ENCODE results near the gene TFDP2. TPM values are rescaled to one million over a fixed set of nuclear protein-coding genes. Genes with fewer than 3 reads are reported as not detected.

The TFDP2 gene
- total and polyA plus RNA-seq, 10 of the 15 experiments (the other 5 are each of a cell fraction or from before 2014, with no cell fraction given) = 28.3 to 100 (median 49.7) TPM

- Histone ChIP-seq H4K20me1 (ENCODE audit: control insufficient read depth, insufficient read depth) (no peaks in the 10 kb centered on the region), H3K27ac (ENCODE audit: control insufficient read depth, insufficient read depth) (no peak overlapping the region), H3K27me3 (replicated peaks in 1 of 2; ENCODE audit: control insufficient read depth in 2 of 2, insufficient read depth in 2 of 2, low read length in 1 of 2) (no peaks in the 10 kb centered on the region), H3K9ac (ENCODE audit: control insufficient read depth, insufficient read depth, low read length) (no peak overlapping the region), H3K79me2 (ENCODE audit: control insufficient read depth, insufficient read depth, low read length) (no peaks in the 10 kb centered on the region), H3K4me3 (no peak overlapping the region), H3K4me2 (ENCODE audit: control insufficient read depth, insufficient read depth) (no peak overlapping the region), H3K4me1 (ENCODE audit: control insufficient read depth, insufficient read depth, low read length) (no peaks in the 10 kb centered on the region), H3K36me3 (ENCODE audit: control insufficient read depth in 2 of 2, insufficient read depth in 2 of 2, low read length in 1 of 2) (no peaks in the 10 kb centered on the region), H3K9me3 (replicated peaks; ENCODE audit: control insufficient read depth, insufficient read depth, low read length) (no peaks in the 10 kb centered on the region), H2AFZ (ENCODE audit: control insufficient read depth, low read depth, low read length) (no peak overlapping the region)
- WGBS (ENCODE audit: insufficient coverage, insufficient replicate concordance, low lambda C conversion rate, missing lambda C conversion rate) = 91% methylated on average over 3 of the region's 3 CpGs
- POLR2A ChIA-PET = no interaction called here
- RAD21 ChIA-PET (ENCODE audit: unreplicated experiment) = no interaction called here
- in situ Hi-C loops (cut with MboI) = no loop called here
- no peak for FAIRE-seq
- TF ChIP-seq PML (IDR thresholded peaks at IDR 0.05; ENCODE audit: low read length) (no peak), CEBPB (IDR thresholded peaks at IDR 0.05; ENCODE audit: borderline replicate concordance in 1 of 2, low read depth in 2 of 2, low read length in 2 of 2) (no peak)
- SMC1A ChIA-PET (ENCODE audit: uncharacterized antibody, unreplicated experiment) = no interaction called here
- intact Hi-C loops (cut with micrococcal nuclease; ENCODE audit: unreplicated experiment) = no loop called here
- DNase-seq (ENCODE audit: low read depth, low spot score) = no peak
- BruUV-seq (replicated peaks) = no TSS peak
- CTCF ChIA-PET = no interaction called here
- ATAC-seq = no peak
Observed at GRCh38 chr3:142118911-142119310, 30.4 kb downstream of the TFDP2 start.

- WGBS (ENCODE audit: insufficient coverage, insufficient replicate concordance, low lambda C conversion rate, missing lambda C conversion rate) = 78% methylated on average over 8 of the region's 8 CpGs
Observed at GRCh38 chr3:142117056-142117851, 32.1 kb downstream of the TFDP2 start.

More at GRCh38 chr3:142117056-142117851, 32.1 kb downstream of the TFDP2 start:
- BruUV-seq (replicated peaks) = no TSS peak
- intact Hi-C loops (cut with micrococcal nuclease; ENCODE audit: unreplicated experiment) = no loop called here
- no peak overlapping the region for H3K4me3 ChIP-seq
- H3K9me3 ChIP-seq (replicated peaks; ENCODE audit: control insufficient read depth, insufficient read depth, low read length) = no peaks in the 10 kb centered on the region
- H3K79me2 ChIP-seq (ENCODE audit: control insufficient read depth, insufficient read depth, low read length) = no peaks in the 10 kb centered on the region
- H3K4me1 ChIP-seq (ENCODE audit: control insufficient read depth, insufficient read depth, low read length) = no peaks in the 10 kb centered on the region
- no peak for DNase-seq (ENCODE audit: low read depth, low spot score)
- H4K20me1 ChIP-seq (ENCODE audit: control insufficient read depth, insufficient read depth) = no peaks in the 10 kb centered on the region
- no peak for FAIRE-seq
- CTCF ChIA-PET = interaction anchor here (0.9 kb wide), 1 partner anchor 12 kb away, joined by 3 read pairs; no protein-coding TSS in a partner anchor
- no peak overlapping the region for H2AFZ ChIP-seq (ENCODE audit: control insufficient read depth, low read depth, low read length)
- no peak for ATAC-seq
- no peak overlapping the region for H3K27ac ChIP-seq (ENCODE audit: control insufficient read depth, insufficient read depth)
- no peaks in the 10 kb centered on the region for H3K27me3 ChIP-seq (replicated peaks in 1 of 2; ENCODE audit: control insufficient read depth in 2 of 2, insufficient read depth in 2 of 2, low read length in 1 of 2)
- RAD21 ChIA-PET (ENCODE audit: unreplicated experiment) = no interaction called here
- H3K4me2 ChIP-seq (ENCODE audit: control insufficient read depth, insufficient read depth) = no peak overlapping the region
- no peak for TF ChIP-seq MLLT1 (IDR thresholded peaks at IDR 0.05)
- TF ChIP-seq HDAC6 (IDR thresholded peaks at IDR 0.05; ENCODE audit: unreplicated experiment) = no peak
- no peak for TF ChIP-seq SREBF1 (IDR thresholded peaks at IDR 0.05; ENCODE audit: low read length)
- no peak for TF ChIP-seq EGR1 (IDR thresholded peaks at IDR 0.05; ENCODE audit: borderline replicate concordance in 1 of 2, low read depth in 2 of 2, low read length in 2 of 2)
- TF ChIP-seq YY1 (IDR thresholded peaks at IDR 0.05; ENCODE audit: low read depth, low read length) = no peak
- no peak for TF ChIP-seq CREB1 (IDR thresholded peaks at IDR 0.05; ENCODE audit: low read depth)
- no peak for TF ChIP-seq MEF2A (IDR thresholded peaks at IDR 0.05; ENCODE audit: insufficient read depth, low read depth, low read length)
- SMC1A ChIA-PET (ENCODE audit: uncharacterized antibody, unreplicated experiment) = no interaction called here
- in situ Hi-C loops (cut with MboI) = no loop called here
- POLR2A ChIA-PET = no interaction called here
- H3K9ac ChIP-seq (ENCODE audit: control insufficient read depth, insufficient read depth, low read length) = no peak overlapping the region
- H3K36me3 ChIP-seq (ENCODE audit: control insufficient read depth in 2 of 2, insufficient read depth in 2 of 2, low read length in 1 of 2) = no peaks in the 10 kb centered on the region
